HEK293 (cell line): Measurements from ENCODE around the gene HOXC11.
A peak's percentile ranks its signal among the peaks of the same experiment; 100 is the strongest.

Experiments
- CTCF ChIA-PET: fragments of 350-600 bp; formaldehyde crosslinking; extraction: SDS; loops from one replicate; lab custom pipeline; 2021; ENCODE audit warnings: antibody characterized with exemption; lab: Yijun Ruan, JAX
- POLR2A ChIA-PET: fragments of 300-600 bp; formaldehyde crosslinking; extraction: SDS; loops from one replicate; lab custom pipeline; 2020; ENCODE audit warnings: antibody characterized with exemption, inconsistent platforms; lab: Yijun Ruan, JAX
- H3K27ac ChIP-seq: fragments of 200-500 bp; sonication (Bioruptor generic); 2 replicates; pipeline ENCODE4 v1.5.1; 2014; ENCODE audit warnings: low read depth, low read length, control low read depth, inconsistent platforms; ENCODE audit errors: extremely low read depth
- H3K36me3 ChIP-seq, 2 experiments: fragments of 200-500 bp in 1 of 2; sonication (Bioruptor generic) in 1 of 2; 1 replicate in 1 of 2; 2 replicates in 1 of 2; pipeline ENCODE4 v1.5.1; 2014 to 2017; ENCODE audit warnings: inconsistent platforms in 2 of 2, low read length in 2 of 2; ENCODE audit not compliant: control insufficient read depth in 2 of 2, insufficient read depth in 1 of 2
- H3K4me1 ChIP-seq: fragments of 200-500 bp; sonication (Bioruptor generic); 2 replicates; pipeline ENCODE4 v1.5.1; 2014; ENCODE audit warnings: mild to moderate bottlenecking, low read length, inconsistent platforms; ENCODE audit not compliant: control insufficient read depth, insufficient read depth
- H3K4me3 ChIP-seq: 2 replicates; pipeline ENCODE4 v1.5.1; 2011; ENCODE audit warnings: low read depth, mild to moderate bottlenecking, control low read depth, low read length, moderate library complexity
- H3K9me3 ChIP-seq: fragments of 200-500 bp; sonication (Bioruptor generic); 2 replicates; pipeline ENCODE4 v1.5.1; 2014; ENCODE audit warnings: low read depth, low read length, inconsistent platforms; ENCODE audit not compliant: control insufficient read depth, insufficient read depth
- EGR2 ChIP-seq: fragments of 450-650 bp; formaldehyde crosslinking; IDR thresholded peaks from 2 replicates; pipeline ENCODE4 v1.5.1; 2016; ENCODE audit warnings: low read depth, missing biosample characterization, missing genetic modification characterization
- FEZF1 ChIP-seq: fragments of 450-650 bp; formaldehyde crosslinking; IDR thresholded peaks from 2 replicates; pipeline ENCODE4 v1.5.1; 2016; ENCODE audit warnings: missing biosample characterization, missing genetic modification characterization
- GFI1B ChIP-seq: fragments of 450-650 bp; formaldehyde crosslinking; IDR thresholded peaks from 2 replicates; pipeline ENCODE4 v1.5.1; 2016; ENCODE audit warnings: missing biosample characterization, missing genetic modification characterization
- GLI4 ChIP-seq: fragments of 450-650 bp; formaldehyde crosslinking; IDR thresholded peaks from 2 replicates; pipeline ENCODE4 v1.5.1; 2016; ENCODE audit warnings: missing biosample characterization, missing genetic modification characterization
- KLF1 ChIP-seq: fragments of 450-650 bp; formaldehyde crosslinking; IDR thresholded peaks from 2 replicates; pipeline ENCODE4 v1.5.1; 2016; ENCODE audit warnings: missing biosample characterization, missing genetic modification characterization
- KLF17 ChIP-seq: fragments of 450-650 bp; formaldehyde crosslinking; IDR thresholded peaks from 2 replicates; pipeline ENCODE4 v1.5.1; 2016; ENCODE audit warnings: missing biosample characterization, missing genetic modification characterization
- REPIN1 ChIP-seq: fragments of 450-650 bp; formaldehyde crosslinking; IDR thresholded peaks from 2 replicates; pipeline ENCODE4 v1.5.1; 2017; ENCODE audit warnings: missing biosample characterization, missing genetic modification characterization, low read depth
- REST ChIP-seq: fragments of 450-650 bp; formaldehyde crosslinking; IDR thresholded peaks from 2 replicates; pipeline ENCODE4 v1.5.1; 2016; ENCODE audit warnings: missing biosample characterization, missing genetic modification characterization
- ZBTB20 ChIP-seq: fragments of 450-650 bp; formaldehyde crosslinking; IDR thresholded peaks from 2 replicates; pipeline ENCODE4 v1.5.1; 2016; ENCODE audit warnings: missing biosample characterization, missing genetic modification characterization
- ZBTB48 ChIP-seq: fragments of 450-650 bp; formaldehyde crosslinking; IDR thresholded peaks from 2 replicates; pipeline ENCODE4 v1.5.1; 2016; ENCODE audit warnings: missing biosample characterization, missing genetic modification characterization
- ZFHX2 ChIP-seq: fragments of 450-650 bp; formaldehyde crosslinking; conservative IDR thresholded peaks from 2 replicates; pipeline ENCODE4 v1.5.1; 2016; ENCODE audit warnings: missing biosample characterization, missing genetic modification characterization
- ZFP3 ChIP-seq: fragments of 450-650 bp; formaldehyde crosslinking; IDR thresholded peaks from 2 replicates; pipeline ENCODE4 v1.5.1; 2016; ENCODE audit warnings: low read depth, missing biosample characterization, missing genetic modification characterization
- ZNF18 ChIP-seq: fragments of 450-650 bp; formaldehyde crosslinking; IDR thresholded peaks from 2 replicates; pipeline ENCODE4 v1.5.1; 2016; ENCODE audit warnings: missing biosample characterization, missing genetic modification characterization
- ZNF239 ChIP-seq: fragments of 450-650 bp; formaldehyde crosslinking; IDR thresholded peaks from 2 replicates; pipeline ENCODE4 v1.5.1; 2016; ENCODE audit warnings: missing biosample characterization, missing genetic modification characterization
- ZNF280D ChIP-seq: fragments of 450-650 bp; formaldehyde crosslinking; IDR thresholded peaks from 2 replicates; pipeline ENCODE4 v1.5.1; 2016; ENCODE audit warnings: missing biosample characterization, missing genetic modification characterization
- ZNF362 ChIP-seq: fragments of 450-650 bp; formaldehyde crosslinking; IDR thresholded peaks from 2 replicates; pipeline ENCODE4 v1.5.1; 2016; ENCODE audit warnings: missing biosample characterization, missing genetic modification characterization
- ZNF366 ChIP-seq: fragments of 450-650 bp; formaldehyde crosslinking; conservative IDR thresholded peaks from 2 replicates; pipeline ENCODE4 v1.5.1; 2016; ENCODE audit warnings: missing biosample characterization, missing genetic modification characterization
- ZNF404 ChIP-seq: fragments of 450-650 bp; formaldehyde crosslinking; IDR thresholded peaks from 2 replicates; pipeline ENCODE4 v1.5.1; 2017; ENCODE audit warnings: missing biosample characterization, missing genetic modification characterization
- ZNF513 ChIP-seq: fragments of 450-650 bp; IDR thresholded peaks from 2 replicates; pipeline ENCODE4 v1.5.1; 2018; ENCODE audit warnings: missing biosample characterization, missing genetic modification characterization
- ZNF645 ChIP-seq: fragments of 450-650 bp; formaldehyde crosslinking; IDR thresholded peaks from 2 replicates; pipeline ENCODE4; 2016; ENCODE audit warnings: missing biosample characterization, missing genetic modification characterization
- ZNF704 ChIP-seq: fragments of 450-650 bp; formaldehyde crosslinking; IDR thresholded peaks from 2 replicates; pipeline ENCODE4 v1.5.1; 2016; ENCODE audit warnings: missing biosample characterization, missing genetic modification characterization
- ZNF791 ChIP-seq: fragments of 450-650 bp; formaldehyde crosslinking; IDR thresholded peaks from 2 replicates; pipeline ENCODE4 v1.5.1; 2016; ENCODE audit warnings: missing biosample characterization, missing genetic modification characterization
- ZNF830 ChIP-seq: fragments of 450-650 bp; IDR thresholded peaks from 2 replicates; pipeline ENCODE4 v1.5.0; 2018; ENCODE audit warnings: missing biosample characterization, missing genetic modification characterization, low read depth, mild to moderate bottlenecking, moderate library complexity

The HOXC11 gene

GRCh38 chr12:53972722-53973235, at the start of gene HOXC11:
Gene HOXC11 (plus strand): TSS chr12:53973126. CDS start chr12:53973242, 116 bp downstream.
- no peaks in the 10 kb centered on the region for H3K36me3 ChIP-seq
- H3K4me1 ChIP-seq: peaks cover 62% of the 10 kb centered on the region
- peak within 1 kb of the TSS; percentile 97 for H3K27ac ChIP-seq
- H3K9me3 ChIP-seq: no peaks in the 10 kb centered on the region
- ChIA-PET POLR2A (interaction anchor here (0.6 kb wide), 1 partner anchor 381 kb away, joined by 5 read pairs; no protein-coding TSS in a partner anchor), CTCF (interaction anchor here (0.6 to 1.5 kb wide), 3 partner anchors 12 to 362 kb away, joined by 3 to 6 read pairs (median 4); partner anchors contain the start of gene HOXC10)
- H3K4me3 ChIP-seq: peak within 1 kb of the TSS; percentile 38
- TF ChIP-seq ZNF513 (tag by site-specific recombination): no peak
- TF ChIP-seq ZBTB48 (tag by site-specific recombination): no peak
- no peak for TF ChIP-seq ZNF404 (tag by site-specific recombination)
- TF ChIP-seq ZFHX2 (tag by site-specific recombination): peak; percentile 52
- peak; percentile 38; the same call in 1 of the 2 replicates for TF ChIP-seq KLF1
- no peak for TF ChIP-seq ZNF18
- no peak for TF ChIP-seq ZNF791 (tag by site-specific recombination)
- TF ChIP-seq EGR2 (tag by site-specific recombination): 0 out of 2 replicates have a peak, but pooled peaks have one; percentile 51
- no peak for TF ChIP-seq ZNF280D (tag by site-specific recombination)
- no peak for TF ChIP-seq ZFP3 (tag by site-specific recombination)
- no peak for TF ChIP-seq FEZF1 (tag by site-specific recombination)
- no peak for TF ChIP-seq REST
- TF ChIP-seq REPIN1 (tag by site-specific recombination): no peak
- no peak for TF ChIP-seq ZNF830 (tag by site-specific recombination)
- no peak for TF ChIP-seq GFI1B (tag by site-specific recombination)
- TF ChIP-seq ZNF239 (tag by site-specific recombination): no peak
- TF ChIP-seq ZNF362 (tag by site-specific recombination): no peak
- TF ChIP-seq GLI4 (tag by site-specific recombination): no peak
- peak; percentile 10; the same call in 1 of the 2 replicates for TF ChIP-seq KLF17
- peak; percentile 62; the same call in 1 of the 2 replicates for TF ChIP-seq ZNF366 (tag by site-specific recombination)
- TF ChIP-seq ZNF645 (tag by site-specific recombination): no peak
- no peak for TF ChIP-seq ZNF704 (tag by site-specific recombination)
- TF ChIP-seq ZBTB20 (tag by site-specific recombination): no peak
